AG04449 (cell line): ENCODE measurements around the gene PNISR.

ENCODE experiments used
- CTCF ChIA-PET: fragments of 350-600 bp; formaldehyde crosslinking; extraction: SDS; loops from one replicate; lab custom pipeline; 2021; ENCODE audit warnings: antibody characterized with exemption; lab: Yijun Ruan, JAX
- POLR2A ChIA-PET: fragments of 400-600, 350-600 bp; formaldehyde crosslinking; extraction: SDS; loops from one replicate; lab custom pipeline; 2020; ENCODE audit warnings: antibody characterized with exemption, inconsistent platforms; lab: Yijun Ruan, JAX
- DNase-seq: peaks from one replicate; pipeline ENCODE4 v3.0.0-alpha.2; 2010; ENCODE audit warnings: low read depth, low spot score
- H3K4me3 ChIP-seq: 2 replicates; pipeline ENCODE4 v1.5.1; 2011; ENCODE audit warnings: low read depth, mild to moderate bottlenecking, control low read depth, low read length
- TF ChIP-seq, protein P1 (sequence below): IDR thresholded peaks from one replicate; pipeline ENCODE4 v1.5.1; 2011; ENCODE audit warnings: mild to moderate bottlenecking, moderate library complexity, low read length, control low read depth, inconsistent platforms; ENCODE audit not compliant: insufficient read depth; ENCODE audit errors: missing control alignments

Gene PNISR

GRCh38 chr6:99364026-99364425 is 61.1 kb downstream of the PNISR start:
- H3K4me3 ChIP-seq, result no peak overlapping the region
- CTCF ChIA-PET, result no interaction called here
- POLR2A ChIA-PET, result no interaction called here
- DNase-seq, result no peak
- TF ChIP-seq, protein P1, sequence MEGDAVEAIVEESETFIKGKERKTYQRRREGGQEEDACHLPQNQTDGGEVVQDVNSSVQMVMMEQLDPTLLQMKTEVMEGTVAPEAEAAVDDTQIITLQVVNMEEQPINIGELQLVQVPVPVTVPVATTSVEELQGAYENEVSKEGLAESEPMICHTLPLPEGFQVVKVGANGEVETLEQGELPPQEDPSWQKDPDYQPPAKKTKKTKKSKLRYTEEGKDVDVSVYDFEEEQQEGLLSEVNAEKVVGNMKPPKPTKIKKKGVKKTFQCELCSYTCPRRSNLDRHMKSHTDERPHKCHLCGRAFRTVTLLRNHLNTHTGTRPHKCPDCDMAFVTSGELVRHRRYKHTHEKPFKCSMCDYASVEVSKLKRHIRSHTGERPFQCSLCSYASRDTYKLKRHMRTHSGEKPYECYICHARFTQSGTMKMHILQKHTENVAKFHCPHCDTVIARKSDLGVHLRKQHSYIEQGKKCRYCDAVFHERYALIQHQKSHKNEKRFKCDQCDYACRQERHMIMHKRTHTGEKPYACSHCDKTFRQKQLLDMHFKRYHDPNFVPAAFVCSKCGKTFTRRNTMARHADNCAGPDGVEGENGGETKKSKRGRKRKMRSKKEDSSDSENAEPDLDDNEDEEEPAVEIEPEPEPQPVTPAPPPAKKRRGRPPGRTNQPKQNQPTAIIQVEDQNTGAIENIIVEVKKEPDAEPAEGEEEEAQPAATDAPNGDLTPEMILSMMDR, result no peak

DNA sequence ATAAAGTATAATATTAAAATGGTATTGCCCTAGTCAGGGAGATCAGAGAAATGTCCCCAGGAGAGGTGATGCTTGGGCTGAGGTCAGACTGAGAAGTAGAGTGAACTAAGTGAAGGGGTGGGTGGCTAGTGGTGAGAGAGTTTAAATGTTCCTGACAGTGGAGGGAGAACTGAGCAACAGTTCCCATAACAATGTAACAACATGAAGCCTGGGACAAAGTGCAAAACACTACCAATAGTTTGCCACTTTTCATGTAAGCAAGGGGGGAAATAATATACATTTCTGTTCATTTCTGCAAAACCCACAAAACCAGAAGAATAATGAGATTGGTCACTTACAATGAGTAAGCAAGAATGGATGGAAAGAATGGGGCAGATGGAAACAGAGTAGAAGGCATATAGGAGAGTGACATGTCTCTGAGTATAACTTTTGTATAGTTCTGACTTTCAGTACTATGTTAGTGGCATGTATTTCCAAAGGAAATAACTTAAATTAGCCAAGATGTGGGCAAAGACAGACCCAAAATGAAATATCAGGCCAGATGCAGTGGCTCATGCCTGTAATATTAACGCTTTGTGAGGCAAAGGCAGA is 62.3 kb downstream of the PNISR start:
- no peak overlapping the region for H3K4me3 ChIP-seq
- no peak for DNase-seq
- ChIA-PET POLR2A (no interaction called here), CTCF (no interaction called here)
- TF ChIP-seq, protein P1, result no peak

DNA sequence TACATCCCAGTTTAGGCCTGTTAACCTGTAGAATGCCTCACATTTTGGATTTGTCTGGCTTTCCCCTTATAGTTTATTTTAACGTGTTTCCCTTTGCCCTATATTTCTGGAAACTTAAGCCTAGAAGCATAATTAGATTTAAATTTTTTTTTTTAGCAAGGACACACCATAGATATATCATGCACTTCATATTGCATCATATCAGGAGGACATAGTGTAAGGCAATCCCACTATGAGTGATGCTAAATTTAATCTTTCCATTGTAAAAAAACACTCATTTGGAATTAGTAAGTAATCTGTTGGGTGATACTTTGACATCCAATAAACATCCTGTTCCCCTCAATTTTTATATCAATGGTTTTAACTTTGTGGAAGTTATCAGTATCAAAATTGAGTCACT is 65.3 kb downstream of the PNISR start:
- TF ChIP-seq, protein P1, result no peak
- POLR2A ChIA-PET, result no interaction called here

GRCh38 chr6:99356641-99357040 is 68.5 kb downstream of the PNISR start:
- H3K4me3 ChIP-seq, result no peak overlapping the region
- no peak for DNase-seq
- TF ChIP-seq, protein P1, result no peak
- CTCF ChIA-PET, result no interaction called here
- POLR2A ChIA-PET, result no interaction called here

More for the DNA sequence above, 65.3 kb downstream of the PNISR start:
- H3K4me3 ChIP-seq, result no peak overlapping the region
- CTCF ChIA-PET, result interaction anchor here (1.5 kb wide), 1 partner anchor 9 kb away, joined by 4 read pairs; no protein-coding TSS in a partner anchor
- DNase-seq, result no peak

- ChIA-PET CTCF (no interaction called here), POLR2A (no interaction called here)
- DNase-seq, result no peak
- TF ChIP-seq, protein P1, result no peak
- no peak overlapping the region for H3K4me3 ChIP-seq
Observed at GRCh38 chr6:99354983-99355382, 70.1 kb downstream of the PNISR start.

GRCh38 chr6:99353126-99353525 is 72.0 kb downstream of the PNISR start:
- H3K4me3 ChIP-seq, result no peak overlapping the region
- ChIA-PET POLR2A (no interaction called here), CTCF (interaction anchor here (1.0 to 1.3 kb wide), 3 partner anchors 23 to 73 kb away, joined by 3 to 6 read pairs (median 3); no protein-coding TSS in a partner anchor)
- DNase-seq, result no peak
- TF ChIP-seq, protein P1, result no peak
